GM12865 (cell line): ENCODE data around the gene NTRK3.
"Not testable (repeated sequence)": the region's sequence is repeated elsewhere in the genome, so short reads cannot be mapped to it uniquely, and the experiment has no call there.

Experiments
- DNase-seq: peaks from one replicate; pipeline ENCODE4 v3.0.0; 2010; ENCODE audit warnings: low read depth
- H3K4me3 ChIP-seq: 2 replicates; pipeline ENCODE4 v1.5.1; 2011; ENCODE audit warnings: mild to moderate bottlenecking, low read depth, low read length, control low read depth
- TF ChIP-seq, protein P1 (sequence below): IDR thresholded peaks from 2 replicates; pipeline ENCODE4 v1.5.1; 2011; ENCODE audit warnings: low read length, control low read depth, low read depth, inconsistent platforms; ENCODE audit not compliant: insufficient read depth; ENCODE audit errors: missing control alignments

NTRK3 gene

DNA sequence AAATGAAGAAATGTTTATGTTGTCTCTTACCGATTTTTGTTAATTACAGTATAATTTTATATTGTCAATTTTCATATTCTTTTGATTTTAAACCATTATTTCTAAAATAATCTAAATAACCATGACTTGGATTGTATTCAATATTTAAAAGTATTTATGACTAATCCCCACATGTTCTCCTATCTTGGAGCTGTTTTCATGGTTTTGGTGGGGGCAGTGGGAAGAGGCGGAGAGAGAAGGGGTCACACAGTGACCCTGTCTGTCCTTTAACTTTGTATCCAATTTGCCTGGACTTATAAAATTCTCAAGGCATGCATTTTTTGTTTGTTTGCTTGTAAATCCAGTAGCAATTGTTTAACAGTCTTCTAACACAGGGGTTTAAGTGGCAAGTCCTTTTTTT is 407.4 kb downstream of the NTRK3 start:
- no peak for DNase-seq
- H3K4me3 ChIP-seq: no peak overlapping the region
- TF ChIP-seq, protein P1, sequence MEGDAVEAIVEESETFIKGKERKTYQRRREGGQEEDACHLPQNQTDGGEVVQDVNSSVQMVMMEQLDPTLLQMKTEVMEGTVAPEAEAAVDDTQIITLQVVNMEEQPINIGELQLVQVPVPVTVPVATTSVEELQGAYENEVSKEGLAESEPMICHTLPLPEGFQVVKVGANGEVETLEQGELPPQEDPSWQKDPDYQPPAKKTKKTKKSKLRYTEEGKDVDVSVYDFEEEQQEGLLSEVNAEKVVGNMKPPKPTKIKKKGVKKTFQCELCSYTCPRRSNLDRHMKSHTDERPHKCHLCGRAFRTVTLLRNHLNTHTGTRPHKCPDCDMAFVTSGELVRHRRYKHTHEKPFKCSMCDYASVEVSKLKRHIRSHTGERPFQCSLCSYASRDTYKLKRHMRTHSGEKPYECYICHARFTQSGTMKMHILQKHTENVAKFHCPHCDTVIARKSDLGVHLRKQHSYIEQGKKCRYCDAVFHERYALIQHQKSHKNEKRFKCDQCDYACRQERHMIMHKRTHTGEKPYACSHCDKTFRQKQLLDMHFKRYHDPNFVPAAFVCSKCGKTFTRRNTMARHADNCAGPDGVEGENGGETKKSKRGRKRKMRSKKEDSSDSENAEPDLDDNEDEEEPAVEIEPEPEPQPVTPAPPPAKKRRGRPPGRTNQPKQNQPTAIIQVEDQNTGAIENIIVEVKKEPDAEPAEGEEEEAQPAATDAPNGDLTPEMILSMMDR: no peak

DNA sequence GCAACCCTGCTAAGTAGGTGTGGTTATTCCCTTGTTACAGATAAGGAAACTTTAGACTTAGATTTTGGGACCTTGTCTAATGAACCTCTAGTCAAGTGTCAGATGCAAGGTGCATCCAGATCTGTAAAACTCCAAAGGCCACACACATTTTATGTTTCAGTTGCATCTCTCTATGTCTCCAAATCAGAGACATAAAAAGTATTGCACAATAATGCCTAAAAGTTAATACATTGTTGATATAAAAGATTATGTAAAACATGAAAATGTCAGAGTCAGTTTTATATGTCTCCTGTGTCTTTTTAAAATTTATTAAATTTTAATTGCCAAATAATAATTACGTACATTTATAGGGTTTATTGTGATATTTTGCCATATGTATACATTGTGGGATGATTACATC is 408.5 kb downstream of the NTRK3 start:
- DNase-seq: no peak
- TF ChIP-seq, protein P1: no peak
- no peak overlapping the region for H3K4me3 ChIP-seq

DNA sequence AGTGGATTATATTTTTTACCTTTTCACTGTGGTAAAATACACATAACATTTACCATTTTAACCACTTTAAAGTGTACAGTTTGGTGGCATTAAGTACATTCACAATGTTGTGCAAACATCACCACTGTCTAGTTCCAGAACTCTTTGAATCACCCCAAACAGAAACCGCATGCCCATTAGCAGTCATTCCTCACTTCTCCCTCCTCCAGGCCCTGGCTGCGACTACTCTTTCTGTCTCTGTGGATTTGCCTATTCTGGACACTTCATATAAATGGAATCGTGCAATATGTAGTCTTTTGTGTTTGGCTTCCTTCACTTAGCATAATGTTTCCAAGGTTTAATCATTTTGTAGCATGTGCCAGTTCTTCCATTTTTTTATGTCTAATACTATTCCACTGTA is 409.8 kb downstream of the NTRK3 start:
- DNase-seq: no peak
- H3K4me3 ChIP-seq: no peak overlapping the region
- TF ChIP-seq, protein P1: no peak

DNA sequence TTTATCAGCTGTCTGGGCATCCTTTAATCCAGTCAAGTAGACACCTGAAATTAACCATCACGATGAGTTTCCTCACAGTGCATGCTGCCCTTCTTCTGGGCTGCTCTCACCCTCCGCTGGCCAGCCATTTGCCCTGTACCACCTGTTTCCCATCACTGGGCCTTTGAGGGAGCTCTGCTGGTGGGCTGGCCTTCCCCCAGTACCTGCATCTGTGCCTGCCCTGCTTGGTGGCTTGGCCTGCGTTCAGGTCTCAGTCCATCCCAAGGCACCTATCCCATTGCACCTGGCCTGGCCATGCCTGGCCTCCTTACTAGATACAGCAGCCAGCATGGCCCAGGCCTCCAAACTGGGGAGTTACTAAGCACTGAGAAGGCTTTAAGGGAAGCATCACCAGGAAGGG is 413.2 kb downstream of the NTRK3 start:
- no peak for DNase-seq
- TF ChIP-seq, protein P1: no peak

DNA sequence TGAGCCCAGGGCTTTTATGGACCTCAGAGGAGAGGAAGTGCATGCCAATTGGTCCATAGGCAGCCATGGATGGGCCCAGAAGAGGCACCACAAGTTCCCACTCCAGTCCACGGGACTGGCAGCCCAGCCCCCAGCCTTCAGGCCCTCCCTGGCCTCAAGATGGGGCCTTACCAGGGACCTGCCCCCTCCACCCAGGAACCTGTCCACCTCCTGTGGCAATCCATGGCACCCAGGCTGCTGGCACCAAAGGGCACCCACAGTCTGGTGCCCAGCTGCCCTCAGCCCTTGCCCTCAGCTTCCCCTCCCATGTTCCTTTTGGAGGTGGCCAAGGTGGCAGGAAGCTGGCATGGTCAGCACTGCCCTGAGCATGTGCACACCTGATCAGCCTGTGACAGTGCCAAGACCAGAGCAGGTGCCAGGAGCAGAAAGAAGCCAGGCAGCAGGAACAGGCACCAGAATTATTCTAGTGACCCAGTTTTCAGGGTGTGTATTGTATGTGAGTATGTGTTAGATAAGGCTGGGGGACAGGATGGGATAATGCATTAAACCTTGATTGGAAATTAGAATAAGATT is 415.0 kb downstream of the NTRK3 start:
- TF ChIP-seq, protein P1: no peak
- no peak overlapping the region for H3K4me3 ChIP-seq
- DNase-seq: no peak

More for the DNA sequence above, 413.2 kb downstream of the NTRK3 start:
- no peak overlapping the region for H3K4me3 ChIP-seq

DNA sequence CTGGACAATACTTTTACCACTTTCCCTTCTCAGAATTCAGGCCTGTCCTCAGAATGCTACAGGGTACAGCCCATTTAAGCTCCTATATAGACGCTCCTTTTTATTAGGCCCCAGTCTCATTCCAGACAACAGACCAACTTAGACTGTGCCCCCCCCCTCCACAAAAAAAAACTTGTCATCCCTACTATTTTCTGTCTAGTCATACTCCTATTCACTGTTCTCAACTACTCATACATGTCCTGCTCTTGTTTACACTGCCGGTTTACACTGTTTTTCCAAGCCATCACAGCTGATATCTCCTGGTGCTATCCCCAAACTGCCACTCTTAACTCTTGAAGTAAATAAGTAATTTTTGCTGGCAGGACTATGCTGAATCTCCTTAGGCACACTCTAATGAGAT is 420.7 kb downstream of the NTRK3 start:
- DNase-seq, H3K4me3 ChIP-seq: not testable (repeated sequence)

DNA sequence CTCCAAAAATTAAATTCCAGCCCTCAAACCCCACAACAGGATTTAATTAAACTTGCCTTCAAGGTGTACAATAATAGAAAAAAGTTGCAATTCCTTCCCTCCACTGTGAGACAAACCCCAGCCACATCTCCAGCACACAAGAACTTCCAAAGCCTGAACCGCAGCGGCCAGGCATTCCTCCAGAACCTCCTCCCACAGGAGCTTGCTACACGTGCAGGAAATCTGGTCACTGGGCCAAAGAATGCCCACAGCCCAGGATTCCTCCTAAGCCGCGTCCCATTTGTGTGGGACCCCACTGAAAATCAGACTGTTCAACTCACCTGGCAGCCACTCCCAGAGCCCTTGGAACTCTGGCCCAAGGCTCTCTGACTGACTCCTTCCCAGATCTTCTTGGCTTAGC is 423.2 kb downstream of the NTRK3 start:
- not testable (repeated sequence) for H3K4me3 ChIP-seq, DNase-seq

DNA sequence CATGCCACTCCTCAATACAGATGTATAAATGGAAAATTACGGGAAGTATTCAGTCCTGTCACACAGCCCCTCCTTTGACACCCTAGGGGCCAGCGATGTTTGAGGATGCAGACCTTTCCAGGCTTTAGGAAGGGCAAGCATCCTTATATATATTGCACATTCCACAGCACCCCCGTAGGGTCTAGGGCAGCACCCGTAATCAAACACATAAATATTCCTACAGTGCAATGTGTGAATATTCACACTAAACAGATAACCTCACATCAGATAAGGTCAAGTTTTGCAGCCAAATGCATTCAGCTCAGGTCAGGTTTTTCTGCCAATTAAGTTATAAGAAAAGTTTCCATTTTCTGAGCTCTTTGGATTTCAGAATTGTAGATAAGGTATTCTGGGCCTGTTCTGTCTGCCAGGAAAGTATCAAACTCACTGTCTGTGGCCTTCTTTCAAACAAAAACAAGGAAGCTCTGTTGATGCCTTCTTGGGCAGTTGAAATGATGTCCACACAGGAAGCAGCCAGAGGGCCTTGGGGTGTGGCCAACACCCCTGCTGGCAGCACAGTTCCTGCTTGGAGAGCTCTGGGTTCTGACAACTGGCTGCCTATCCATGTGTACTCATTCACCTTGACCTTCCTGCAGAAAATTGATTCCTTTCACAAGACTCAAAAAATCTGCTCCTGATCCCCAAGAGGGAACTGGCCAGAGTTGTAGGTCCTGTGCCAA is 427.0 kb downstream of the NTRK3 start:
- TF ChIP-seq, protein P1: no peak
- no peak for DNase-seq
- H3K4me3 ChIP-seq: no peak overlapping the region
